Measurements from ENCODE around the gene RSPRY1.

Gene RSPRY1

GRCh38 chr16:57185945-57186871, at the start of gene RSPRY1, which contains the start of gene PSME3IP1:
RSPRY1 (plus strand) TSS chr16:57186329; CDS start chr16:57204659, 18,330 bp downstream.
PSME3IP1 (minus strand) TSS chr16:57186039; CDS start chr16:57173854, 12,185 bp downstream.
- DNase-seq (ENCODE audit: low read depth) = peak; percentile 94

DNA sequence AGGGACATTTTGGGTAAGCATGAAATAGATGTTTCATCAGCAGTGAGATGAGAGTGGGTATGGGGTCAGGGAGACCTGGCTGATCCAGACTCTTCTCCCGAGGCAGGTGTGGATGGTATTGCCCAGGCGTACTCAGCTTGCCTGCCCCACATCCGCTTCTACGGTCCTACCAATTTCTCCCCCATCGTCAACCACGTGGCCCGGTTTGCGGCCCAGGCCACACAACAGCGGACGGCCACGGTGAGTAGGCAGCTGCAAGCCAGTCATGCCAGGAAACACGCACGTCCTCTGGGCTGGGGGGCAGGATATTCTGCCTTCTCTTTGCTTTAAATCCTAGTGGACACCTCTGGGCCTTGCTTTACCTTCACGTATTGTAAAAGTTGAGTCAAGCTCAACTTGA, 49.1 kb upstream of the RSPRY1 start:
- DNase-seq (ENCODE audit: low read depth) = no peak

GRCh38 chr16:57137566-57138273, 48.4 kb upstream of the RSPRY1 start:
- DNase-seq (ENCODE audit: low read depth) = no peak

GRCh38 chr16:57138281-57138935, 47.7 kb upstream of the RSPRY1 start:
- DNase-seq (ENCODE audit: low read depth) = no peak

DNA sequence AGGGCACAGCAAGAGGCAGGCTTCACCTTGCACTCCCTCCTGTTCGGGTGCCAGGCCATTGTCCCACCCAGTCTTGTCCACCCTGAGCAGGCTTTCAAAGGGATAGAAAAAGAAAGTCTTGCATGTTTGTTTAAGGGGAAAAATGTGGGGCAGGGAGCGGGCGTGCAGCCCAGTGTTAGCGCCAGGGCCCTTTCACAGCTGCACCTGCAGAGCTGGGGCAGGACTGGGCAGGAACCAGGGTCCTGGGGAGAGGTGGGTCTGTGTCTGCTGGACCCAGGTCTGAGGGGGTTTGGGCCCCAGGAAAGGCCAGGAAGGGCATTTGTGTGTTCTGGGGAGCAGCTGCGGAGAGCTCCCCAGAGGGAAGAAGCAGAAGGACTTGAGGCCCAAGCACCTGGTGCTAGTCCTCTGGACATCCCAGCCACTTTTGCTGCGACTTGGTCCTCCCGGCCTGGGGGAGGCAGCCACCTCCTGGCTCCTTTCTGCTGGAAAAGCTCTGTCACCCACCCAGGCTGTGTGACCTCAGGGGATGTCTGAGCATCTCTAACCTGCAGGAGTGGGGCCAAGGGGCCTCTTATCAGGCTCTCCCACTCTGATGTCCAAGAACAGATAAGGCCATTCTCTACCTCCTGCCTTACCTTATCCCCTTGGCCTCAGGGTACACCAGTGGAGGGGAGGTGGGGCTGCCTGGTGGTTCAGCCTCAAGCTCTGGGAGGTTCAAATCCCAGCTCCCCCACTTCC, 45.0 kb upstream of the RSPRY1 start:
- DNase-seq (ENCODE audit: low read depth) = no peak

DNA sequence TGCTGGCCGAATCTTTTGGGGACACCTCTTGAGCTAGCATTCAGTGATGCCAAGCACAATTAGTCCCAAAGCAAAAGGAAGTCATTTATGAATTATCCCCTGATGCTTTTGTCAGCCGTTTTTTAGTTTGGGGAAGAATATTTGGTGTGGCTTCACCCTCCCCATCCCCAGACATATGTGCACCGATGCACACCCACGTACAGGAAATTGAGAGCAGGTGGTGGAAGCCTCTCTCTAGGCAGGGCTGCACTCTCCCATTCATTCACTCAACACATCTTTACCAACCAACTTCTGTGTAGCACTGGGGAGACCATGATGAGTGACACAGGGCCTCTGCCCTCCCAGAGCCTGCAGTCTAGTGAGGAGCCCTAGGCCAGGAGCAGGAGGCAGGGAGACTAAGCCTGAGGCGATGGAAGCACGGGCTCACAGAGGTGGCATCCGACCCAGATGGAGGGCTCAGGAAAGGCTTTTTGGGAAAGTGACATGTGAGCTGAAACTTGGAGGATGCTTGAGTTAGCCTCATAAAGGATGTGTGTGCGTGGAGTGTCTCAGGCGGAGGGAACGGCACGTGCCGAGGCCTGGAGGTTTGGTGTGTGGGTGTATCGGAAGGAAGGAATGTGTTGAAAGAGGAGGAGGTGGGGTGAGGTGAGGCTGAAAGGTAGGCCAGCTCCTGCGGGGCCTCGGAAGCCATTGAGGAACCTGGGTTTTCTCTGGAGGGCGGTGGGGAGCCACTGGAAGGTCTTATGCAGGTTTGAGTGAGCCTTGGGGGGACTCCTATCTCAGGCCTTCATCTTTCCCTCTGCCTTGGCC, 44.1 kb upstream of the RSPRY1 start:
- no peak for DNase-seq (ENCODE audit: low read depth)

DNA sequence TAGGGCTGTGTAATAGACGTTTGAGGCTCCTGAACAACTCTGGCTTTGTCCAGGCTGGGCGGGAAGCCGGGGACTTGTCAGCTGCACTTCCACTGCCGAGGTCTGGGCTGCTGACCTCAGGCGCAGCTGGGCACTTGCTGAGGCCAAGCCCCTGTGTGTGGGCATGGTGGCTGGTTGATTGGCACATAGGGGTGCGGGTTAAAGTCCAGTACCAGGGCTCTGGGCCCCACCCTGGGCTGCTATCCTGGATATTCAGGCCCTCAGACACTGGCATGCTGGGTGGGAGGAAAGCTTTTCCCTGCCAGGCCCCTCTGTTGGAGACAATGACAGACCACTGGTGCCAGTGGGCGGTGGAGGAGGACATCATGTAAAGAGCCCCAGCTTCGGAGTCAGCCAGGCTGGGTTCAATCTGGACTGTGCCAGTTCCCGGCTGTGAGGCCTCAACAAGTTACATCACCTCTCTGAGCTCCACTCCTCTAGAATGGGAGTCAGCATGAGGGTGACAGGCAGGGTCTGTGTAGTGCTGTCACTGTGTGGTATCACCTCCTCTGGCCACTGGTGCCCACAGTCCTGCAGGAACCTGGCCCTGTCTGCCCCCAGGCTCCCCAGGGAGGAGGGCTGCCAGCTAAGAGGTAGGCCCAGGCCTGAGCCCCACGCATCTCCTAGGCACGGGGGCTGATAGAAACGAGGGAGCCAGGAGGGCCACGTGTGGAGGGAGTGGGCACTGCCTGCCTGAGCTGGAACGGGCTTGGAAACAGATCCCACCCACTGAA, 42.8 kb upstream of the RSPRY1 start:
- no peak for DNase-seq (ENCODE audit: low read depth)

DNA sequence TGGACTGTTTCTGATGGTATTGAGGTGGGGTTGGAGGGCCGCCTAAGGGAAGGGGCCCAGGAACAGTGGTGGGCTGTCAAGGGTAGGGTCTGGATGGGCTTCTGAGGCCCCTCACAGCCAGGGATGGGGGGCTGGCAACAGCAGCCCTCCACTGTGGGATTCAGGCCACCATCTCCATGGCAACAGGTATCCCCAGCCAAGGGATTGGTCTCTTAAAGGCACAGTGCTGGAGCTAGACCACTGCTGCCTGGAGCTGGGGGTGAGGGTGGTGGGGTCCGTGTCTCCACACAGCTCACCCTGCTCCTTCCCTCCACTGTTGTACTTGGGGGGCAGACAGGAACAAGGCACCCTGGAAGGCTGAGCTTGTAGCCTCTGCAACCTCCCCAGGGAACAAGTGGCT, 42.1 kb upstream of the RSPRY1 start:
- DNase-seq (ENCODE audit: low read depth) = no peak

- no peak for DNase-seq (ENCODE audit: low read depth)
Observed at GRCh38 chr16:57145046-57146021, 40.8 kb upstream of the RSPRY1 start.

DNA sequence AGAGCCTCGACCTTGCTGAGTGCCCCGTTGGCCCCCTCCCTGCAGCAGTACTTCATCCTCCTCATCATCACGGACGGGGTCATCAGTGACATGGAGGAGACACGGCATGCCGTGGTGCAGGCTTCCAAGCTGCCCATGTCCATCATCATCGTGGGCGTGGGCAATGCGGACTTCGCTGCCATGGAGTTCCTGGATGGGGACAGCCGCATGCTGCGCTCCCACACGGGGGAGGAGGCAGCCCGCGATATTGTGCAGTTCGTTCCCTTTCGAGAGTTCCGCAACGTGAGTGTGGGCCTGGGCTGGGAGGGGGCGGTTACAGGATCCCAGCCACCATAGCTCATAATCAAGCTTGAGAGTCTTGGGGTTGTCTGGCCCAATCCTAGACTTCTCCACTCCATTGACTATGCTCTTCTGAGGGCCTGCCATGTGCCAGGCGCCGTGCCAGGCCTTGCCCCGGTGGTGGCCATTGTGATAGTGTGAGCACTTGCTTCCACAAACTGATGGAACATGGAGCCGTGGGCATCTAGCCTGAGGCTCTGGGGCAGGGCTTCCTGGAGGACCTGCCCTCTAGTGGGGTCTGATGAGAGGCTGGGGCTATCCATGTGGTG, 40.0 kb upstream of the RSPRY1 start:
- DNase-seq (ENCODE audit: low read depth) = no peak

DNA sequence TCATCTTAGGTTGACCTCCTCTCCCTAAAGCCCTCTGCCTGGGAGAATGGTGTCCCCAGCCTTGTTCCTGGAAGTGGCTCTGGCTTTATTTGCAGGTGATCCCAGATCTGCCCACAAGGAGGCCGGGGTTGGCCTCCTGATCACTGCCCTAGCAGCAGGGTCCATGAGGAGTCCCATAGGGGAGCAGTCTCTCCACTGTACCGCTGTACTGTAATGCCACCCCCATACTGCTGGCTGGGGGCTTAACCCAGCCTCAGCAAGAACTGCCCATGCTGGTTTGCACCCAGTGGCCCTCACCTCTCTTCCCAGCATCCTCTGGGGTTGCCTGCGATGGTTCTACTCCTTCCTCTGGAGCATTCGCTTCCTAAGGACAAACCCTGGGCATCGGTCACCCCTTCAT, 39.4 kb upstream of the RSPRY1 start:
- DNase-seq (ENCODE audit: low read depth) = no peak

GRCh38 chr16:57147381-57148221, 38.5 kb upstream of the RSPRY1 start:
- DNase-seq (ENCODE audit: low read depth) = no peak

DNA sequence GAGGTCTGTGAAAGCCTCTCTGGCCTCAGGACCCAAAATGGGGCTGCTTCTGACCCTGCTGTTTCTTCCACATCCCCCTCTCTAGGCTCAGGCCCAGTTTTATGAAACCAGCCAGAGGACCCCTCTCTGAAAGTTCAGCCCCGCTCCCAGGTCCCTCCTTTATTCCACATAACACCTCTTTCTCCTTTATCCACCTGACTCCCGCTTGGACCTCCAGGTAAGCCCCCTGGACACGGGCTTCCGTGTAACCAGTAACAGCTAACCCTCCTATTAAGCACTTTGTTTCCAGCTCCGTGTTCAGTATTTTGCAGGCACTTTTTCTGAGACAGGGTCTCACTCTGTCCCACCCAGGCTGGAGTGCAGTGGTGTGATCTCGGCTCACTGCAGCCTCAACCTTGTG, 37.6 kb upstream of the RSPRY1 start:
- no peak for DNase-seq (ENCODE audit: low read depth)

DNA sequence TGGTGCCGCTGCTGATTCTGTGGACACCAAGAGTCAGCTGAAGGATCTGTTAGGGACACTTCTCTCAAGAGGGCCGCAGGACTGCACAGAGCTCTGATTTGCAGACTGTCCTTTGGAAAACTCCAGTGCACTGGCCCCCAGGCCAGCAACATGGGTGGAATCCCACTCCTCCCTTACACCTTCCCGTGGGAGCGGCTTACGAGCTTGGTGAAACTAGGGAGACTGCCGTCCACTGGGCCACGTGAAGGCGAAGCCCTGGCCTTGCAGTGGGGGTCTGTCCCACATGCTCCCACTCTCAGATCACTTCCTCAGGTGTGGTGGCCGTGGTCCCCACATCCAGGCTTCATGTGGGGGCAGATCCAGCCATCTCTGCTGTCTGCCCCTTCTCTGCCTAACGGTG, 36.7 kb upstream of the RSPRY1 start:
- no peak for DNase-seq (ENCODE audit: low read depth)

GRCh38 chr16:57150682-57151330, 35.3 kb upstream of the RSPRY1 start:
- no peak for DNase-seq (ENCODE audit: low read depth)

GRCh38 chr16:57151369-57151768, 34.8 kb upstream of the RSPRY1 start:
- DNase-seq (ENCODE audit: low read depth) = no peak

Measured in activated T-cell treated with anti-CD3 and anti-CD28 coated beads for 1 hour (primary cell).